SK-N-SH treated with all-trans-retinoic acid at 6 μM for 48 hours (cell line): Measurements from ENCODE around the gene COMMD9.

Experiments used
- ATAC-seq: fragments of 200-7000 bp; cut with Tn5 transposase; 3 replicates; pipeline ENCODE4 v1.9.1; 2020; ENCODE audit warnings: mild to moderate bottlenecking, moderate library complexity
- BACH2 ChIP-seq: fragments of 250-450 bp; sonication (Bioruptor Pico); IDR thresholded peaks from 2 replicates; pipeline ENCODE4 v1.9.0; 2021; ENCODE audit warnings: mild to moderate bottlenecking, borderline replicate concordance
- CREB5 ChIP-seq: fragments of 250-450 bp; sonication (Bioruptor Pico); IDR thresholded peaks from 2 replicates; pipeline ENCODE4 v1.5.1; 2020; ENCODE audit warnings: low read depth, mild to moderate bottlenecking, moderate library complexity
- CSDC2 ChIP-seq: fragments of 250-450 bp; sonication (Bioruptor Pico); IDR thresholded peaks from 2 replicates; pipeline ENCODE4 v1.5.0; 2020; ENCODE audit warnings: mild to moderate bottlenecking, moderate library complexity
- CSRNP3 ChIP-seq: fragments of 250-450 bp; sonication (Bioruptor Pico); IDR thresholded peaks from 2 replicates; pipeline ENCODE4 v1.5.1; 2021; ENCODE audit warnings: mild to moderate bottlenecking, moderate library complexity
- ESRRG ChIP-seq: fragments of 250-450 bp; sonication (Bioruptor Pico); IDR thresholded peaks from 2 replicates; pipeline ENCODE4 v1.6.1; 2021; ENCODE audit warnings: mild to moderate bottlenecking
- GLIS3 ChIP-seq: fragments of 250-450 bp; sonication (Bioruptor Pico); IDR thresholded peaks from 2 replicates; pipeline ENCODE4 v1.5.0; 2020; ENCODE audit warnings: mild to moderate bottlenecking, moderate library complexity
- ISL1 ChIP-seq: fragments of 250-450 bp; sonication (Bioruptor Pico); IDR thresholded peaks from 2 replicates; pipeline ENCODE4 v2.1.2; 2022; ENCODE audit warnings: mild to moderate bottlenecking, moderate library complexity
- OSR1 ChIP-seq: fragments of 250-450 bp; sonication (Bioruptor Pico); IDR thresholded peaks from 2 replicates; pipeline ENCODE4 v1.8.0; 2022; ENCODE audit warnings: moderate library complexity, mild to moderate bottlenecking, inconsistent platforms
- PATZ1 ChIP-seq: fragments of 250-450 bp; sonication (Bioruptor Pico); IDR thresholded peaks from 2 replicates; pipeline ENCODE4 v1.8.0; 2020; ENCODE audit warnings: mild to moderate bottlenecking, moderate library complexity, borderline replicate concordance
- POU6F1 ChIP-seq: fragments of 250-450 bp; sonication (Bioruptor Pico); IDR thresholded peaks from 2 replicates; pipeline ENCODE4 v1.8.0; 2021; ENCODE audit warnings: low read depth, mild to moderate bottlenecking, moderate library complexity, borderline replicate concordance
- PPARA ChIP-seq: fragments of 250-450 bp; sonication (Bioruptor Pico); IDR thresholded peaks from 2 replicates; pipeline ENCODE4 v1.5.0; 2020; ENCODE audit warnings: mild to moderate bottlenecking, borderline replicate concordance
- RARB ChIP-seq: fragments of 250-450 bp; sonication (Bioruptor Pico); IDR thresholded peaks from 2 replicates; pipeline ENCODE4 v1.8.0; 2021; ENCODE audit warnings: mild to moderate bottlenecking, moderate library complexity
- TCF4 ChIP-seq: fragments of 250-450 bp; sonication (Bioruptor Pico); IDR thresholded peaks from 2 replicates; pipeline ENCODE4 v1.8.0; 2021; ENCODE audit warnings: mild to moderate bottlenecking, moderate library complexity, borderline replicate concordance
- TOX ChIP-seq: fragments of 250-450 bp; sonication (Bioruptor Pico); IDR thresholded peaks from 2 replicates; pipeline ENCODE4 v1.8.0; 2021; ENCODE audit warnings: mild to moderate bottlenecking, moderate library complexity, borderline replicate concordance
- TSHZ2 ChIP-seq: fragments of 250-450 bp; sonication (Bioruptor Pico); IDR thresholded peaks from 2 replicates; pipeline ENCODE4 v1.5.0; 2020; ENCODE audit warnings: mild to moderate bottlenecking, moderate library complexity
- ZC3H10 ChIP-seq: fragments of 250-450 bp; sonication (Bioruptor Pico); IDR thresholded peaks from 2 replicates; pipeline ENCODE4 v1.5.1; 2021; ENCODE audit warnings: mild to moderate bottlenecking, moderate library complexity
- ZFP3 ChIP-seq: fragments of 250-450 bp; sonication (Bioruptor Pico); IDR thresholded peaks from 2 replicates; pipeline ENCODE4 v1.5.0; 2020; ENCODE audit warnings: mild to moderate bottlenecking, moderate library complexity
- ZFP30 ChIP-seq: fragments of 450-650 bp; formaldehyde crosslinking; IDR thresholded peaks from 2 replicates; pipeline ENCODE4 v1.5.0; 2022; ENCODE audit warnings: mild to moderate bottlenecking, moderate library complexity
- ZNF565 ChIP-seq: fragments of 450-650 bp; formaldehyde crosslinking; conservative IDR thresholded peaks from 2 replicates; pipeline ENCODE4 v1.5.0; 2020; ENCODE audit warnings: low read depth, mild to moderate bottlenecking, moderate library complexity
- ZNF70 ChIP-seq: fragments of 450-650 bp; formaldehyde crosslinking; IDR thresholded peaks from 2 replicates; pipeline ENCODE4 v1.5.0; 2020; ENCODE audit warnings: mild to moderate bottlenecking, moderate library complexity
- ZNF8 ChIP-seq: fragments of 450-650 bp; formaldehyde crosslinking; IDR thresholded peaks from 2 replicates; pipeline ENCODE4 v1.5.0; 2020; ENCODE audit warnings: mild to moderate bottlenecking, moderate library complexity

Gene COMMD9

GRCh38 chr11:36266767-36267166, 22.5 kb downstream of the COMMD9 start:
- no peak for ATAC-seq

GRCh38 chr11:36265793-36266628, 23.2 kb downstream of the COMMD9 start:
- ATAC-seq = peak; percentile 88
- TF ChIP-seq ISL1 (CRISPR knock-in tag) (no peak), CREB5 (CRISPR knock-in tag) (no peak), ZNF565 (CRISPR knock-in tag) (no peak), ZFP30 (CRISPR knock-in tag) (no peak), RARB (CRISPR knock-in tag) (no peak), ZC3H10 (CRISPR knock-in tag) (no peak), ZNF8 (CRISPR knock-in tag) (no peak), CSRNP3 (CRISPR knock-in tag) (no peak), BACH2 (CRISPR knock-in tag) (no peak), TSHZ2 (no peak), TOX (CRISPR knock-in tag) (no peak), PPARA (CRISPR knock-in tag) (no peak), ESRRG (CRISPR knock-in tag) (no peak), TCF4 (CRISPR knock-in tag) (no peak), POU6F1 (CRISPR knock-in tag) (no peak), ZFP3 (CRISPR knock-in tag) (no peak)
- TF ChIP-seq, all 23 proteins: peak for 0

More at GRCh38 chr11:36266767-36267166, 22.5 kb downstream of the COMMD9 start:
- TF ChIP-seq ZC3H10 (CRISPR knock-in tag) = no peak
- TF ChIP-seq ZNF565 (CRISPR knock-in tag) = no peak
- TF ChIP-seq PATZ1 = no peak
- no peak for TF ChIP-seq ZNF70 (CRISPR knock-in tag)
- no peak for TF ChIP-seq CREB5 (CRISPR knock-in tag)
- no peak for TF ChIP-seq CSDC2 (CRISPR knock-in tag)
- TF ChIP-seq GLIS3 (CRISPR knock-in tag) = no peak
- no peak for TF ChIP-seq OSR1 (CRISPR knock-in tag)
- no peak for TF ChIP-seq BACH2 (CRISPR knock-in tag)
- TF ChIP-seq ISL1 (CRISPR knock-in tag) = no peak
- TF ChIP-seq ZFP30 (CRISPR knock-in tag) = no peak
- TF ChIP-seq TCF4 (CRISPR knock-in tag) = no peak
- TF ChIP-seq RARB (CRISPR knock-in tag) = no peak
